Fibroblast of skin of right quadriceps (primary cell): ENCODE data around the gene ZC3H12D.
"Not testable (repeated sequence)": the region's sequence is repeated elsewhere in the genome, so short reads cannot be mapped to it uniquely, and the experiment has no call there.

ENCODE experiments used
- DNase-seq: peaks from one replicate; pipeline ENCODE4 v3.0.0-alpha.2; 2013

The ZC3H12D gene

DNA sequence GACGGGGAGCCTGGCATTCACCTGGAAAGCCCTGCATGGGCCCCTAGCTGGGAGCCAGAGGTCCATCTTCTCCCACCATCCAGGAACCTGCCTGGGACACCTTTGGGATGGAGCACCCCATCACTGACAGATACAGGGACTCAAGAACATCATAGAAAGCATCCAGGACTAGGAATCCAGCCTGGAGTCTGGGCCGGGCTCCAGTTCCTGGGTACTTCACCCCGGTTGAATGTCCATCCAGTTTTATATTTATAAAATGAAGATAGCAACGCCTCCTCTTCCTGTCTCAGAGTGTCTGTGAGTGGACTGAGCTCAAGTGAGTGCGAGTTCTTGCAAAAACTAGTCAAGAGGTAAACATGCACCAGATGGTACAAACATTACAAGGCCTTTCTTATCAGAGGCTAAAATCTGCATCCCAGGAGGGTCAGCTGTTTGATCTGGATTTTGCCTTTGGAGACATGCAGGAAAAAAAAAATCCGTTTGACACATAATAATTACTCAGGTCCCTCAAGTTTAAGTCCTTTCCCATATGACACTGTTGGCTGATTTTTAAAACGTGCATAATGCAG, 27.4 kb downstream of the ZC3H12D start:
- no peak for DNase-seq

DNA sequence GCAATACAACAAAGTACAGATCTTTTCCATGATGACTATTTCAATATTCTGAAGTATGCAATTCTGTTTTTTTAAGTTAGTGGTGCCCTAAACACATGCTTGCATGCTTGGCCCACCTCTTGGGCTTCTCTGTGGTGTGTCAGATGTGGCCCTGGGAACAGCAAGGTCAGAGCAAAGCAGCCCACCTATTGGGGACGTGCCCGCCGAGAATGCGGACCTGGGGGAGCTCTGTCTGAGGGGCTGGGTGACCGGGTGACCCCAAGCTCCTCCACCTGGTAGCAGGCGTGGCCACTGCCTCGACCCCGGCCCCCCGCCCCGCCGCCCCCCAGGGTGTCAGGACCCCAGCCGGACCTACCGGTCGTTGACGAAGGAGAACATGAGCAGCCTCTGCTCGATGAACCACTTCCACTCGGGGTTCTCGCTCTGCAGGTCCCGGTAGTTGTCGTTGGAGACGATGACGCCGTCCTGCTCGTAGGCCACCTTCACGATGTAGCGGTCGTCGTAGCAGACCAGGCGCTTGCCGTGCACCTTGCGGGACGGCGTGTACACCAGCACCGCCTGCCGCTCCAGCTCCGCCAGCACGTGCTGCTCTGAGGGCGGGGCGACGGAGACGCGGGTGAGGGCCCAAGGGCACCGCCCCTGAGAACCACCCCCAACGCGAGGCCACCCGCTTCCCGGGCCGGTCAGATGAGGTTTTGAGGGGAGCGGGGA, 28.3 kb downstream of the ZC3H12D start:
- no peak for DNase-seq

GRCh38 chr6:149455031-149455732, 29.6 kb downstream of the ZC3H12D start:
- DNase-seq = no peak

DNA sequence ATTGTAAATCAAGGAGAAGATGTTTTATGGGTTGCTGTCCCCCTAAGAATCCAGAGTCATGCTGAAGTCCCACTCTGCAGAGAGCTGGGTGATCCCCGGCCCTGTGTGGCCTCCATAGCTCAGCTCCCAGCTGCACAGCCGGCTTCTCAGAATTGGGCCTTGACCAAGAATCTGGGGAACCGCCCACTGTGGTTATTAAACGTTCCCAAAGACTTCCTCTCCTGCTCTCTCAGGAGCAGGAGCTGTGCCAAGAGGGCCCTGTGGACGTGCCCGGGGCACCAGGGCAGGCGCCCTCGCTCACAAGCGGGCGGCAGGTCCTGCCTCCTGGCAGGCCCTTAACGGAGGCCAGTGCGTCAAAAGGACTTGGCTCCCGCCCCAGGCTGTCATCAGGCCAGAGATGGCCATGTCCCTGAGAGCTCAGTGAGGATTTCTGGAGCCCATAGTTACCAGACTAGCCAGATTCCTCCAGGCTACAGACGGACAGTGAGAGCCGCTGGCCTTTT, 30.4 kb downstream of the ZC3H12D start:
- DNase-seq = peak; percentile 84

GRCh38 chr6:149453597-149454345, 31.0 kb downstream of the ZC3H12D start:
- DNase-seq = no peak

GRCh38 chr6:149452037-149452939, 32.5 kb downstream of the ZC3H12D start:
- DNase-seq = no peak

- DNase-seq = no peak
Observed at GRCh38 chr6:149451376-149452036, 33.3 kb downstream of the ZC3H12D start.

DNA sequence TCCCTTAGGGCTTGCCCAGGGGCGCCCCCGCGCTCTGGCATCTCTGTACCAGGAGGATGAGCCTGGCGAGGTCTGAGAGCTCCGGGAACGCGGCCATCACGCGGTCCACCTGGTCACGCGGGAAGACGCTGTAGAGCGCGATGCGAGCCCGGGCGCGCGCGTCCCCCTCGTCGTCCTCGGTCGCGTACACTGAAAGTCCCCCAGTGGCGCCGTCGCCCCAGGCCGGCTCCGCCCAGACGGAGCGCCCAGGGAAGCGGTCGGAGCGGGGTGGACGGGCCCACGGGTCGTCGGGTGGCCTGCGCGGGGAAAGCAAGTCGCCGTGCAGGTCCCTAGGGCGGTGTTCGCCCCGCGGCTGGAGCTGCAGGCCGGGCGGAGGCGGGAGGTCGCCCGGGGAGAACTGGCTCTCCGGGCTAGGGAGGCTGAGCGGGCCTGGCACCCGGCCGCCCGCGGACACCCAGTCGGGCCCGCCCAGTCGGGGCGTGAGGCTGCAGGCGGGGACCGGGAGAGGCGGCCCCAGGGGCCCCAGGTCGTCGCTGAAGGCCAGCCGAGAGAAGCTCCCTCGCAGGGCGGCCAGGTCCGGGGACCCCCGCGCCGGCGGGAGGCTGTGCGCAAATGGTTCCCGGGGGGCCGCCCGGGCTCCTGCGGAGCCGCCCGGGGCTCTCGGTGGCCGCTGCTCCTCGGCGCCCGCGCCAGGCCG, 34.0 kb downstream of the ZC3H12D start:
- no peak for DNase-seq

DNA sequence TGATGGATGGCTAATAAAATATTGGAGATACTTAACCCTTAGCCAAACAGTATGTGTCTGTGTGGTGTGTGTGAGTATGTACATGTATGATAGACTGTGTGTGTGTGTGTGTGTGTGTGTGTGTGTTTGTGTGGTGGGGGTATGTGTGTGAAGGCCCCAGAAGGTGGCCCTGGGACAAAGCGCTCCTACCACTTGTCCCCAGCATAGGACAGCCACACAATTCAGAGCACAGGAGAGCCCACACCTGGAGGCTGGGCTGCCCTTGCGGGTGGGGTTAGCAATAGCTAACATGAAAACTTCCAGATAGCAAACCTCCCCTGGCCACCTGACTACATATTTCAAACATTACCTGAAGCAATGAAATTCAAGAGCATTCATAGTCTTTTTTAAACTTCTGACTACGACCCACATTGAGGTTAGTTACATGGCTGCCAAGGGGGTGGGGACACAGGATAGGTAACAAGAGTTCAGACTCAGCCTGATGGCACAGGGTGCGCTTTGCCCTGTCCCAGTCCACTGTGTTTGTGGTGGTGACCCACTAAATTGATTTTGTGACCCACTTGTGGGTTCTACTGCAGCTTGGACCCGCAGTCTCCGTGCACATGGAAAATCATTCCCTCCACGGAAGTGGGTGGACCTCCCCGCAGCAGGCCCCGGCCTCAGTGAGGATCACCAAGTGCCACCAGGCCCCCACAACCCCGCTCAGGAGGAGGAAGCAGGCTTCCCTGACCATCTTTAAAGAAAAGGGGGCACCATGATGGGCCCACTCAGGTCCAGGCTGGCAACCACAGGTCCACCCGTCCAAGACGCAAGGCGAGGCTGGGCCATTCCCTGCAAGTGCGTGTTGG, 34.8 kb downstream of the ZC3H12D start:
- no peak for DNase-seq

GRCh38 chr6:149448821-149449453, 35.9 kb downstream of the ZC3H12D start:
- DNase-seq = no peak

DNA sequence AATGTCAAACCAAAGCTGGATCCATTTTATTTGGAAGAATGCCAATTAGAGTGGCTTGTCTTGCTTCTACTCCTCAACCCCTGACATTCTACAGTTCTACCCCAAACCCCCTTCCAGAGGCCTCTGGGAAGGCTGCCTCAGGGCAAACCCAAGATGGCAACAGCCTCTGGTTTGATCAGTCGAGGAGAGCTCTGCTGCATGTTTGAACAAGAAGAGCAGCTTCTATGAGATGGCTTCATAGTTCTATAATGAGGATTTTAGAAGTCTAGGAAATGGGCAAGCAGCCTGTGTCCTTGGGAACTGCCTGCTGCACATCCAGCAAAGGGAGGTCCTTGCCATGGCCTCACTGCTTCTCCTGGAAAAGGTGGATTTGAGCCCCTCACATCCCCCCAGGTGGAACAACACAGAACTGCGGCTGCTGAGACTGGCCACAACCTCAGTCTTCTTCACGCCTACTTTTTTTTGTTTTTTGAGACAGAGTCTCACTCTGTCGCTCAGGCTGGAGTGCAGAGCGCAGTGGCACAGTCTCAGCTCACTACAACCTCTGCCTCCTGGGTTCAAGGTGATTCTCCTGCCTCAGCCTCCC, 37.9 kb downstream of the ZC3H12D start:
- DNase-seq = no peak

GRCh38 chr6:149445573-149445972, 39.2 kb downstream of the ZC3H12D start:
- no peak for DNase-seq

DNA sequence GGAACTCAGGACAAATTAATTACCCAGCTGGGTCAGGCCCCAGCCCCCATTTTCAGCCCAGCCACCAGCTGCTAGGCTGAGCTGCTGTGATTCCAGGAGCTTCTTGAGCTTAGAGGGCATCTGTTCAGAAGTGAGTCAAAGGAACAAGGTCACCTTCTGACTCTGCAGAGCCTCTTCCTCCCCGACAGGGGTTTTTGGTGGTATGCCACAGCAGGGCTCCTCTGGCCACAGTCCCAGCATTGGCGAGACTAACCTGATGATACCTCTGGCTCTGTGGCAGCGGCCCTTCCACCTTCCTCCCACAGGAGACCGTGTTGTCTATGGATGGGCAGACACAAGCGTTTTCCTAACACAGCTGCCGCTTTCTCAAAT, 39.7 kb downstream of the ZC3H12D start:
- no peak for DNase-seq

- DNase-seq = not testable (repeated sequence)
Observed at GRCh38 chr6:149444360-149445094, 40.3 kb downstream of the ZC3H12D start.

DNA sequence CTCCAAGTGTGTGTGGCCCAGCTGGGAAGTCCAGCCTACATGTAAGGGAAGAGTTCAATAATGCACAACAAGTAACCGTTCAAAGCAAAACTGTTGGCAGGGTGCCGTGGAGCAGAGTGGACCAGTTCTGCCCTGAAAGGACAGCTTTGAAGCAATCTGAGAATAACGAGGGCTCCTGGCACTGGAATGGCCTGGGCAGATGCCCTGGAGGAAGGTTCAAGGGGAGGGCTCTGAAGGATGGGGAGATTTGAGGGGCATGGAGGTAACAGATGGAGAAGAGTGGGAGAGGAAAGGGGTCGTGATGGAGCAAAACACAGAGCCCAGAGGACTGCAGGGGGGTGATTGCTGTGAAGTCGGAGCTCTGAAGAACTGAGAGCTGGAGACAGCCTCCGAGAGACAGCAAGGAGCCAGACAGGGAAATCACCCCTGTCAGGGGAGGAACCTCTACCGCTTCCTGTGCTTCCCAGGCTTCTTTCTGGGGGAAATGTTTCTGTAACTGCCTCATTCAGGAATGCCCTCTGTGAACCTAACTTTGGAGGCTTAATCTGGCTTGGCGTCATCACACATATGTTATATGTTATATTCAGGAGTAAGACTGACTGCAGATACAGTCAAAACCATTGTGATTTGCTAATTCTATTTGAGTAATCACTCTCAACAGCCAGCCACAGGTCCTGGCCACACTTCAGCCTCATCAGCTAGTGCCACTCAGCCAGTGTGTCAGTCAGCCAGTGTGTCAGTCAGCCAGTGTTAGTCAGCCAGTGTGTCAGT, 41.2 kb downstream of the ZC3H12D start:
- peak; percentile 92 for DNase-seq

DNA sequence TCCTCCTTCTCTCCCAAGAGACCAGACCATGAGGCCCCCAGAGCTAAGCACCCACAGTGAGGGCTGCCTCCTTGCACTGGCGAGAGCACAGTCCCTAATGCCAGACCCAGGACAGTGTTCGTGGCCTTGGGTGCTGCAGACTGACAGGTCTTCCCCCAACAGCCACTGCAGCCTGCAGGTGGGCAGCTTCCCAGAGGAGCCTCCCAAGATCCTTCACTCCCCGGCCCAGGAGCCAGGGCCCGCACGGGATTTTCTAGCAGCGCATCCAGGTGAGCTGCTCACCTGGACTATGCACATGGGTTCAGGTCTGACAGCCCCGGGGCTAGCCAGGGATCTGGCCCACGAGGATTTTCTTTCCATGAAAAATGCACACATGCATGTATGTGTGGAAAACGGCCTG, 43.1 kb downstream of the ZC3H12D start:
- no peak for DNase-seq
